Posterior vena cava (tissue), 2 donors: ENCODE data around the gene ADCY9. TPM values are rescaled to one million over a fixed set of nuclear protein-coding genes. Genes with fewer than 3 reads are reported as not detected.
A peak's percentile ranks its signal among the peaks of the same experiment; 100 is the strongest.

Experiments used
- DNase-seq: peaks from one replicate; pipeline ENCODE4 v3.0.0-alpha.2; 2020; ENCODE audit warnings: low spot score
- intact Hi-C, 2 donors: fragments of 100-400 bp; cut with DNase I; formaldehyde crosslinking; loops; one replicate each; pipeline versions ENCODE4 v1.14.1 to v1.14.2; 2022 to 2023
- total RNA-seq, 2 donors: library from RNA; stranded (reverse); fragmentation: NEBNext Ultra II Directional; extraction: Animal tissue kit (Norgen Biotek cat#: 25700); gene quantifications; one replicate each; pipeline ENCODE4 v1.2.1, GENCODE V29; 2021
- donor health status: DM: yes; HTN: yes; CAD: no.
- donor health status: DM: yes; HTN: yes; CAD: no.

The ADCY9 gene
- total RNA-seq, 2 donors from 2014 or later = 20.8 to 20.9 TPM

- DNase-seq = no peak
- intact Hi-C loops = loop anchor here in 1 of 2 donors (2.0 kb wide), 1 partner anchor 79 kb away; no protein-coding TSS in a partner anchor
These were observed 15.4 kb upstream of the ADCY9 start for GRCh38 chr16:4131621-4132020.

- intact Hi-C loops = no loop called here
- no peak for DNase-seq
These were observed 8.5 kb upstream of the ADCY9 start for GRCh38 chr16:4124535-4125294.

GRCh38 chr16:4123616-4124300 is 7.5 kb upstream of the ADCY9 start:
- DNase-seq = no peak
- intact Hi-C loops = no loop called here

- no peak for DNase-seq
- intact Hi-C loops = no loop called here
These were observed 3.9 kb upstream of the ADCY9 start for GRCh38 chr16:4120176-4120575.

- no peak for DNase-seq
- intact Hi-C loops = no loop called here
These were observed 972 bp upstream of the ADCY9 start for GRCh38 chr16:4117250-4117578.

GRCh38 chr16:4115949-4116318 is 308 bp downstream of the ADCY9 start:
- intact Hi-C loops = no loop called here
- DNase-seq = no peak

GRCh38 chr16:4115209-4115948 is 863 bp downstream of the ADCY9 start:
- intact Hi-C loops = no loop called here
- DNase-seq = peak; percentile 87

- DNase-seq = no peak
- intact Hi-C loops = no loop called here
These were observed 1.7 kb downstream of the ADCY9 start for GRCh38 chr16:4114257-4115208.

GRCh38 chr16:4113358-4114256 is 2.6 kb downstream of the ADCY9 start:
- intact Hi-C loops = no loop called here
- DNase-seq = no peak

- no peak for DNase-seq
- intact Hi-C loops = no loop called here
These were observed 4.2 kb downstream of the ADCY9 start for GRCh38 chr16:4111748-4112696.

- intact Hi-C loops = no loop called here
- DNase-seq = no peak
These were observed 5.6 kb downstream of the ADCY9 start for GRCh38 chr16:4110680-4111079.

GRCh38 chr16:4110065-4110464 is 6.2 kb downstream of the ADCY9 start:
- intact Hi-C loops = no loop called here
- no peak for DNase-seq

GRCh38 chr16:4109250-4109736 is 6.9 kb downstream of the ADCY9 start:
- intact Hi-C loops = no loop called here
- no peak for DNase-seq

GRCh38 chr16:4106516-4106915 is 9.7 kb downstream of the ADCY9 start:
- intact Hi-C loops = no loop called here

GRCh38 chr16:4105848-4106247 is 10.4 kb downstream of the ADCY9 start:
- DNase-seq = peak; percentile 20
- intact Hi-C loops = no loop called here

More at GRCh38 chr16:4106516-4106915, 9.7 kb downstream of the ADCY9 start:
- no peak for DNase-seq

GRCh38 chr16:4103745-4104144 is 12.5 kb downstream of the ADCY9 start:
- DNase-seq = peak; percentile 40
- intact Hi-C loops = no loop called here
